Erythroblast (primary cell): ENCODE measurements around the gene ADARB1.

Source experiments
- DNase-seq, 2 experiments: peaks; one replicate each; lab custom pipeline; 2025; lab: John Stamatoyannopoulos, UW
- GATA1 ChIP-seq: IDR thresholded peaks from 2 replicates; pipeline ENCODE4 v1.6.1; 2011; ENCODE audit warnings: low read depth, mild to moderate bottlenecking, control low read depth, low read length, moderate library complexity
- POLR2A ChIP-seq: IDR thresholded peaks from 2 replicates; pipeline ENCODE4 v1.6.1; 2011; ENCODE audit warnings: mild to moderate bottlenecking, low read length

The ADARB1 gene

GRCh38 chr21:45256912-45257672 is 182.7 kb downstream of the ADARB1 start:
- DNase-seq = peak; percentile 61 to 90
- TF ChIP-seq GATA1 (no peak), POLR2A (no peak)

- TF ChIP-seq GATA1 (no peak), POLR2A (no peak)
- no peak for DNase-seq
Observed at GRCh38 chr21:45257673-45258341, 183.4 kb downstream of the ADARB1 start.

DNA sequence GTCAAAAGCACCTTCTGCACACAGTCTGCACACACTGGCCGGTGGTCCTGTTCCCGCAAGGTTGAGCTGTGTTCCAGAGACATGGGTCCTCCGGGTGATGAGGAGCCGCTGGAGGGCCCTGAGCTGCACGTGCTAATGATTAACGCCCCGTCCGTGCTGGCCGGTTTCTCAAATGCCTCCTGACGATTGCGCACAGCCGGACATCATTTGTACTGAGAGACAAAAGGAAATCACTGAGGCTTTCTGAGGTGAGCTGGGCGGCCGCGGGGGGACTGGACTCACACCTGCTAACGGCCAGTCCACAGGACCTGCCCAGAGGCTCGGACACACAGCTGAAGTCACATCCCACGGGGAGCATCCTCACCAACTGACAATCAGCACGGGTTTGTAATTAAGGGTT is 184.1 kb downstream of the ADARB1 start:
- DNase-seq = no peak
- no peak for TF ChIP-seq GATA1
- no peak for TF ChIP-seq POLR2A

DNA sequence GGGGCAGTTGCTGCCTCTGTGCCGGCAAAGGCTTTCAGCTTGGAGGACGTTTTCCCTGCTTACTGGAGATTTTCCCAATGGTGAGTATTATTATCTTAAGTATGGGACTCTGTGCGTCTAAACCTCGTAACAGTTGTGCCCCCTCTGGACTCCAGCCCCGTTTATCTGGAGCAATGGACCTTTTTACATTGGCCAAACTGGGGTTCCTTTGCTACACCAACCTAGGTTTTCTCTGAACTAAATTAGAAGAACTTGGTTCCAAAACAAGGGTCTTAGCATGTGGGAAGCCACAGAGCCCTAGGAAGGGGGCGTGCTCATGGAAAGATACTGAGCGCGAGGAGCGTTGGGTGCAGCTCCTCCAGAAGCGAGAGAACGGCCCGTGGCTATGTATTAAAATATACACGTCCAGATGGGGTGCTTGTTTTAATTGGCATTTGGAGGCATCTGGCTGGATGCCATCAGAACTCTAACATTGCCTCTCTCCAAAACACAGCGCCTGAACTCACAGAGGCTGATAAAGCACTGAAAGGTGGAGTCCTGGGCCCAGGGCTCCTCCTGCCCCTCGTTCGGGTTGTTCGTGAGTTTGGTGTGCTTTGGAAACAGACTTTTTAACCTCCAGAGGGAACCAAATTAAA is 184.9 kb downstream of the ADARB1 start:
- DNase-seq = no peak
- no peak for TF ChIP-seq GATA1
- no peak for TF ChIP-seq POLR2A

DNA sequence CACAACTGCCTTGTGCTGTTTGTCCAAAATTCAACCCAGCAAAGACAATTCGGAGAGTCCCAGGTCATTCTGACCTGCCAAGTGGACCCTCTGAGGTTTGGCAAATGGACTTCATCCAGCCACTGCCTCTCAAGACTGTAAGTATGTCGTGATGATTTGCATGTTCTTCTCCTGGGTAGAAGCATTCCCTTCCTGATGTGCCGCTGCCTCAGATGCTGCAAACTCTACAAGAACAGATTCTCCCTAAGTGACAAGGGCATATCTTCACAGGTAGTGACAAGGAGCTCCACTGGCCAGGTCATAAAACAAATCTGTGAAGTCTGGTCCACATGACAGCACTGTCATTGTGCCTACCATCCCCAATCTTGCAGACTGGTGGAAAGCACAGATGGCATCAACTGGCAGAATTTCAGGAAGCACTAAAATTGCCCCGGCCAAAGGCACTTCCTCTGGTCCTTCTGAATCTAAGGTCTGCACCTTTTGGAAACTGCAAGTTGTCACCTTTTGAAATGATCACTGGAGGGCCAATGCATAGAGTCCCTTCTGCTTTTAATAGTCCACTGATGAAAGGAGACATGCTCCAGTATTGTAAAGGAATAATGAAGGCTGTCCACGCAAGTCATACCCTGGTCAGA is 185.9 kb downstream of the ADARB1 start:
- DNase-seq = no peak
- TF ChIP-seq POLR2A (no peak), GATA1 (no peak)

GRCh38 chr21:45261093-45261492 is 186.7 kb downstream of the ADARB1 start:
- TF ChIP-seq GATA1 (no peak), POLR2A (no peak)
- DNase-seq = no peak

GRCh38 chr21:45262041-45262581 is 187.7 kb downstream of the ADARB1 start:
- TF ChIP-seq GATA1 = no peak
- TF ChIP-seq POLR2A = no peak
- DNase-seq = no peak

DNA sequence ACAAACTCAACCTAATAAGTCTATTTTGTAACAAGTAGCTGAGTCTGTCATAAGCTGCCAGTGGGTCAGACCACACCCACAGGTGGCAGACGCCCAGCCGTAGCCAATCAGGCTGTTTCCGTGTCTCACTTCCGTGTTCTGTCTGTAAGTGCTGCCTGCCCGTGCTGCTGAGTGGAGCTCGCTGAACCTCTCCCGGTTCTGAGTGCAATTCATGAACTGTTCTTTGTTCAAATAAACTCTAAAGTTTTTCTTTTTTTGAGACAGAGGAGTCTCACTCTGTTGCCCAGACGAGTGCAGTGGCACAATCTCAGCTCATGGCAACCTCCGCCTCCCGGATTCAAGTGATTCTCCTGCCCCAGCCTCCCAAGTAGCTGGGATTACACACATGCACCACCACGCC is 188.2 kb downstream of the ADARB1 start:
- TF ChIP-seq POLR2A (no peak), GATA1 (no peak)
- no peak for DNase-seq

DNA sequence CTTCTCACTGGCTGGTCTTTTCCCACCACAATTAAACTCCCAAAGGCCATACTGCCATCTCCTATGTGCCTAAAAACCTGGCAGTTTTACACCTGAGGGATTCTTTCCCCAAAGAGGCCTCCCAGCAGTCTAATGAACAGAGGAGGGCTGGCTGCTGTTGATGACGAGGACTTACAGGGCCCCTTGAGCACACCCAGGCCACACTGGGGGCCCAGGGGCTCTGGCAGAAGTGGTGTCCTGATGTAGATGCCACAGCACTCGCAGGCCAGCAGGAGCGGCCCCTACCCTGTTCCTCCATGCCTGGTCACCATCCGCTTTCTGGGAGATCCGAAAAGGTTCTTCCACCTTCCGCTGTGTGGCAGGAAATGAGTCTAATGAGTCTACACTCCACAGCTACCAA is 189.2 kb downstream of the ADARB1 start:
- TF ChIP-seq POLR2A (no peak), GATA1 (no peak)
- DNase-seq = no peak

DNA sequence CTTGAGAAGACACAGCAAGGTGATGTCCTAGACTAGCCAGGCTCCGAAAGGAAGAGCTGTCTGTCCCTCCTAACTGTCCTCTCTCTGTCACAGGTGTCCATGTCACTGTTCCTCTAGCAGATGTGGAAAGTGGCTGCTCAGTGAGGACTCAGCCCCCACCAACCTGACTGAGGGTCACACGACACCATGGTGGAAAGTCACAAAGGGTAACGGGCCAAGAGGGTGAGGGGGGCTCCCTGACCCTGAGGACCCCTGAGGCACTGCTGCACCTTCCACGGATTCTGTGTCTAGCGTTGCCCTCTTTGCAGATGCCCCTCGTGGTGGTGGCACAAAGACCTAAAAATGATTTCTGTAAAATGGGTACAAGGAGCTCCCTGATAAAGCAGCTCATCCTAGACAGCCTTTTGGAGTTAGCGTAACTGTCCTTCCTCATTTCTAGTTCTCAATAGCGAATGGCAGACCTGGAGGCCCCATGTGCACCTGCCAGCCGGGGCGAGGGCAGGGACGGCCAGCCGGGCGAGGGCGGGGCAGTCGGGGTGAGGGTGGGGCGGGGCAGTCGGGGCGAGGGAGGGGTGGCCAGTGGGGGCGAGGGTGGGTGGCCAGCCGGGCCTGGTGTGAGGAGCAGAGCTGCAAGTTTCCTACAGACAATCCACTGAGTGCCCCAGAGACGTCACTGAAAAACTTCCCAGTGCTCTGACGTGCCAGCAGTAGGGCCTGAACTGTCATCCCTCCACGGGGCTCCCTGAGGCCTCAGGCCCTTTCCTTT is 189.9 kb downstream of the ADARB1 start:
- DNase-seq = no peak
- TF ChIP-seq GATA1 (no peak), POLR2A (no peak)

DNA sequence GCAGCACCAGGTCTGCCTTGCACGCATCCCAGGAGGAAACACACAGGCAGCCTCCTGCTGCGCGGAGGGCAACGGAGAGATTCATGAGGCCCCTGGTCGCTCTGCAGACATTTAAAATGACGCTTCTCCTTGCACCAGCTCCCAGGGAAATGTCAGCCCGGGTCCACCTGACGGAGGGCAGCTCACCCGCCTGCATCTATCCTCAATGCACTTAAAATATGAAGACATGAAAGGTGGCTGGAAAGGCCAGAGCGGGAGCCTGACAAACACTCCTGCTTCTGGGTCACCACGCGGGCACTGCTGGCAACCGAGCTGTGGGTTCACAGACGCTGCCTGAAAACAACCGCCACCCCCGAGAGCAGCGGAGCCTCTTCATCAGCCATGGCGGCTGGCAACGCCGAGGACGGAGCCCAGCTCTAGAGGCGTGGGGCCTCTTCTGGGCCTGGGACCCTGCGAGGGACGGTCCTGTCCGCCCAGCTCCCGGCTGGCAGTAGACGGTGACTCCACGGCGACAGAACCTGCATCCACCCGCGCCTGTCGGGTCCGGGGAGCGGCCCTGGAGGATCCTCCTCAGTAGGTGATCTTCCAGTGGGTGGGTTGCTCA is 190.6 kb downstream of the ADARB1 start:
- no peak for DNase-seq
- TF ChIP-seq GATA1 (no peak), POLR2A (no peak)

- DNase-seq = no peak
- no peak for TF ChIP-seq POLR2A
- TF ChIP-seq GATA1 = no peak
Observed at GRCh38 chr21:45265721-45266517, 191.5 kb downstream of the ADARB1 start.
